Adipose tissue (tissue), 3 donors: Measurements from ENCODE around the gene ZNF496. TPM values are rescaled to one million over a fixed set of nuclear protein-coding genes. Genes with fewer than 3 reads are reported as not detected.
"Not testable (repeated sequence)": the region's sequence is repeated elsewhere in the genome, so short reads cannot be mapped to it uniquely, and the experiment has no call there.

Source experiments
- H3K27ac ChIP-seq: one replicate; pipeline ENCODE4 v1.5.1; 2013; ENCODE audit warnings: low read depth, low read length
- WGBS, 3 donors: extraction: QIAGEN DNeasy Blood & Tissue Kit; methylation state at CpG; one replicate each; pipeline ENCODE4 v1.1.7; 2013; 5-methylcytosine and 5-hydroxymethylcytosine counted together
- polyA plus RNA-seq, 3 donors: library from polyadenylated mRNA; stranded (reverse); fragments of 200-250 nt; gene quantifications; one replicate each; pipeline ENCODE4 v1.2.3, GENCODE V29; 2013
- donor health status: healthy with polysubstance abuse.
- donor health status: Bipolar disorder and iron deficiency.
- donor health status: healthy.

ZNF496 gene
- polyA plus RNA-seq, 3 donors: 8.4 to 11.7 (median 11.7) TPM

- 98 to 99% (median 98%) methylated on average over 47 of the region's 47 CpGs for WGBS, 3 donors
- H3K27ac ChIP-seq: no peak overlapping the region
Measured at GRCh38 chr1:247300491-247301175, 31.0 kb downstream of the ZNF496 start.

- WGBS, 3 donors: 89 to 93% (median 89%) methylated on average over 12 of the region's 12 CpGs
- H3K27ac ChIP-seq: no peak overlapping the region
Measured at GRCh38 chr1:247299723-247300381, 31.8 kb downstream of the ZNF496 start.

- H3K27ac ChIP-seq: no peak overlapping the region
Measured at GRCh38 chr1:247298701-247299100, 33.0 kb downstream of the ZNF496 start.

GRCh38 chr1:247298124-247298481, 33.6 kb downstream of the ZNF496 start:
- 74 to 86% (median 74%) methylated on average over 6 of the region's 6 CpGs for WGBS, 3 donors

More at GRCh38 chr1:247298701-247299100, 33.0 kb downstream of the ZNF496 start:
- WGBS, 3 donors: 76 to 86% (median 86%) methylated on average over 4 of the region's 4 CpGs

GRCh38 chr1:247297263-247298123, 34.2 kb downstream of the ZNF496 start:
- 78 to 80% (median 78%) methylated on average over 9 of the region's 9 CpGs for WGBS, 3 donors
- no peak overlapping the region for H3K27ac ChIP-seq

More at GRCh38 chr1:247298124-247298481, 33.6 kb downstream of the ZNF496 start:
- H3K27ac ChIP-seq: no peak overlapping the region

GRCh38 chr1:247296599-247297180, 35.0 kb downstream of the ZNF496 start:
- 89 to 92% (median 90%) methylated on average over 8 of the region's 8 CpGs for WGBS, 3 donors
- H3K27ac ChIP-seq: no peak overlapping the region

GRCh38 chr1:247295746-247296145, 35.9 kb downstream of the ZNF496 start:
- WGBS, 3 donors: 60 to 78% (median 67%) methylated on average over 5 of the region's 5 CpGs
- no peak overlapping the region for H3K27ac ChIP-seq

- no peak overlapping the region for H3K27ac ChIP-seq
- 42 to 69% (median 55%) methylated on average over 6 of the region's 6 CpGs for WGBS, 3 donors
Measured at GRCh38 chr1:247295274-247295684, 36.4 kb downstream of the ZNF496 start.

- H3K27ac ChIP-seq: no peak overlapping the region
- WGBS, 3 donors: 82 to 84% (median 83%) methylated on average over 5 of the region's 5 CpGs
Measured at GRCh38 chr1:247294282-247294681, 37.4 kb downstream of the ZNF496 start.

GRCh38 chr1:247293047-247293446, 38.6 kb downstream of the ZNF496 start:
- WGBS, 3 donors: 75 to 79% (median 77%) methylated on average over 7 of the region's 7 CpGs
- no peak overlapping the region for H3K27ac ChIP-seq

- WGBS, 3 donors: 66 to 71% (median 69%) methylated on average over 17 of the region's 17 CpGs
Measured at GRCh38 chr1:247291833-247292561, 39.7 kb downstream of the ZNF496 start.

GRCh38 chr1:247291161-247291560, 40.5 kb downstream of the ZNF496 start:
- WGBS, 3 donors: 93 to 97% (median 94%) methylated on average over 9 of the region's 9 CpGs
- no peak overlapping the region for H3K27ac ChIP-seq

More at GRCh38 chr1:247291833-247292561, 39.7 kb downstream of the ZNF496 start:
- no peak overlapping the region for H3K27ac ChIP-seq

- 92 to 97% (median 96%) methylated on average over 20 of the region's 20 CpGs for WGBS, 3 donors
- H3K27ac ChIP-seq: no peak overlapping the region
Measured at GRCh38 chr1:247290576-247290975, 41.1 kb downstream of the ZNF496 start.

GRCh38 chr1:247289274-247289892, 42.3 kb downstream of the ZNF496 start:
- WGBS, 3 donors: 89 to 93% (median 93%) methylated on average over 19 of the region's 19 CpGs
- H3K27ac ChIP-seq: not testable (repeated sequence)

- 94 to 99% (median 97%) methylated on average over 6 of the region's 6 CpGs for WGBS, 3 donors
- H3K27ac ChIP-seq: no peak overlapping the region
Measured at GRCh38 chr1:247288341-247288740, 43.3 kb downstream of the ZNF496 start.

GRCh38 chr1:247287460-247287859, 44.2 kb downstream of the ZNF496 start:
- 94 to 96% (median 95%) methylated on average over 14 of the region's 14 CpGs for WGBS, 3 donors
- no peak overlapping the region for H3K27ac ChIP-seq

GRCh38 chr1:247286134-247286670, 45.5 kb downstream of the ZNF496 start:
- no peak overlapping the region for H3K27ac ChIP-seq
- WGBS, 3 donors: 93 to 95% (median 93%) methylated on average over 23 of the region's 23 CpGs
